ENCODE measurements around the gene FKBP8. TPM values are rescaled to one million over a fixed set of nuclear protein-coding genes. Genes with fewer than 3 reads are reported as not detected.

FKBP8 gene
- polyA plus RNA-seq, 1 donor = 113 TPM

DNA sequence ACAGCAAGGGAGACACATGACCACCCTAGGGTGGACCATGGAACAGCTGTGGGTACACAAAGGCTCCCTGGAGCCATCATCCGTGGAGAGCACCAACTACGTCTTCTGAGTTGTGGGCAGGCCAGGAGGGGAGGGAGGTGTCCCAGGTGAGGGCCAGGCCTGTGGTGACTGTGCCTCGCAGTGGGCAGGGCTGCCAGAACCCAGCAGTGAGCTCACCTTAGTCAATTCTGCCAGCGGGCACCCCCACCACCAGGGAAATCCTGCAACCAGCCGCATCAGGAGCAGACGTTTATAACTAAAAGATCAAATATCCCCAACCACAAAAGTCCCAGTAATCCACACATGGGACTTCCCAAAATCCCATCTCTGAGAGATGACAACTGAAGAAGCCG is 41.1 kb downstream of the FKBP8 start:
- no peak for DNase-seq (ENCODE audit: low read depth)

DNA sequence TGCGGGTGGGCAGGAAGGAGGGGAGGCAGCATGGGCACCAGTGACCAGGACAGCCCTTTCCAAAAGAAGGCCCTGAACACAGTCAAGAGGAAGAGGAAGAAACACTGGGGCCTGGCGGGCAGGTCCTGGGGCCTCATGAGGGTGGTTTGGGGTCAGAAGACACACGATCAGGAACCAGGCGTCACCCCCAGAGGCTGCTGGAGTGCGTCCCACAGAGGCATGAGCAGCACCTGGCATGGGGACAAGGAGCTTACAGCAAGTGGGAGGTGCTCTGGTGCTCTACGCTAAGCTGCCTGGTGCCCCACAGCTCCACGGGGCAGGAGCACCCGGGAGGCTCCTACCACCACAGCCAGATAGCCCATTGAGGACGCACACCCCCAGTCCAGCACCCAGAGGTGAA is 41.5 kb downstream of the FKBP8 start:
- no peak for DNase-seq (ENCODE audit: low read depth)

DNA sequence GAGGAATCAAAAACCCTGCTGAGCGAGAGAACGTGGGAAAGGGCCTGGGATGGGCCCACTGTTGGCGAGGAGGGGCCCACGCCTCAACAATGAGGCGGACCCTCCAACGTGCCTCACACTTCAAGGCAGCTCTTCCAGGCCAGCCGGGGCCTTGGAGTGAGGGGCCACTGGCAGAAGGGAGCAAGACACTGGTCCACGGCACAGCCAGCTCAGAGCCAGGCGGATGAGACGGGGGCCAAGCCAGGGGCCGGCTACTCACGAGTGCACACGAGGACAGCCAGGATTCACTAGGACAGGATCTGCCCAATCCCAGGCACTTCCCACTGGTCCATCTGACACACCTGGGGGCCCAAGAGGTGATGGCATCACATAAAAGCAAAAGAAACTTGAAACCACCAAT is 42.0 kb downstream of the FKBP8 start:
- no peak for DNase-seq (ENCODE audit: low read depth)

GRCh38 chr19:18500799-18501198 is 42.6 kb downstream of the FKBP8 start:
- no peak for DNase-seq (ENCODE audit: low read depth)

DNA sequence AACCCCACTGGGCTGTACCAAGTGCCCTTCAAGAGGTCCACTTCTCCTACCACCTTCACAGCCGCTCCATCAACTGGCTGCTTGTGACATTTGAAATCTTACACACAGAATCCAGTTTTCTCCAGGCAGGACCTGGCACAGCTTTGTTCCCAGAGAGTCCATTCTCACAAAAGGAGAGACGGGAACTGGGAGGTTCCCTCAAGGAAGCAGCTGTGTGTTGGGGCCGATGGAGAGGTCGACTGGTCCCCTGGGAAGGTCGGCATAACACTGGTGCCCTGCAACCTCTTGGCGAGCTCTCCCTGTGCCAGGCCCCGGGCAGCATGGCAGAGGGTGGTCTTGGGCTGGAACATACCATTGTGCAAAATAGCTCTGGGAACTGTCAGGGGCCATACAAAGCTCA is 43.0 kb downstream of the FKBP8 start:
- DNase-seq (ENCODE audit: low read depth) = no peak

DNA sequence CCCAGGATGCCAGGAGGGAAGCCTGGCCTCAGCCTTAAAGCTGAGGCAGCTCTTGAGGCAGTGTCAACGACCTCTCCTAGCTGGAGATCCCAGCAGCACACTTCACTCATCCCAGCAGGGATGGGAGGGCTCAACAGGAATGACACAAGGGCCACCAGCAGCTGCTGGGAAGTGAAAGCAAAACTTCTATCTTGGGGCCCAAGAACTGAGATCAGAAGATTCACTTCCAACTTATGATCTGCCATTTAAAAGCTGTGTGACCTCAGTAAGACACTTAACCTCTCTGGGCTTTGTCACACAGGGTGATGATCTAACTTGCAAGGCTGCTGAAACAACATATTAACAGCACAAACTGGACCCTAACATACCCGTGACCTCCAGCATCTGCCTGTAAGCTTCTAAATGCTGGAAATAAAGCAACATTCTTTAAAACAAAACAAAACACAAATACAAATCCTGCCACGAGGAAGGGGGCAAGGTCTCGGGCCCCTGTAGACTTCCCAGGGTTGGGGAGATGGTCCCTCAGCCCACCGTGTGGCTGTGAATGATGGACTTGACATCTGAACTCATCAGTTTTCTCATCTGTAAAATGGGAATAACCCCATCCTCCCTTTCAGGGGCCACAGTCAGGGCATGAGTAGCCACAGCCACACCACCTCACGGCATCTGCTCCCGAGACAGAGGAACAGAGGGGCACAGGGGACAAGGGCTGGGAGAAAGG is 44.2 kb downstream of the FKBP8 start:
- no peak for DNase-seq (ENCODE audit: low read depth)

GRCh38 chr19:18496980-18497256 is 46.5 kb downstream of the FKBP8 start:
- no peak for DNase-seq (ENCODE audit: low read depth)

GRCh38 chr19:18496167-18496979 is 47.0 kb downstream of the FKBP8 start:
- DNase-seq (ENCODE audit: low read depth) = no peak

GRCh38 chr19:18495204-18495911 is 48.0 kb downstream of the FKBP8 start:
- DNase-seq (ENCODE audit: low read depth) = no peak

DNA sequence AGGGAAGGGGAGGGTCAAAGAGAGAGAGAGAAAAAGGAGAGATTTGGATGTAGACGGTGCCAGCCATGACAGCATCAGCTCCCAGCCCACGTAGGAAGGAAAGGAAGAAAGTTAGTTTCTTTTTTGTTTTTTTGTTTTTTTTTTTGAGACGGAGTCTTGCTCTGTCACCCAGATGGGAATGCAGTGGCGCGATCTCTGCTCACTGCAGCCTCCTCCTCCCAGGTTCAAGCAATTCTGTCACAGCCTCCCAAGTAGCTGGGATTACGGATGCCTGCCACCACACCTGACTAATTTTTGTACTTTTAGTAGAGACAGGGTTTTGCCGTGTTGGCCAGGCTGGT is 49.1 kb downstream of the FKBP8 start:
- DNase-seq (ENCODE audit: low read depth) = no peak

GRCh38 chr19:18493440-18494266 is 49.7 kb downstream of the FKBP8 start:
- DNase-seq (ENCODE audit: low read depth) = no peak

DNA sequence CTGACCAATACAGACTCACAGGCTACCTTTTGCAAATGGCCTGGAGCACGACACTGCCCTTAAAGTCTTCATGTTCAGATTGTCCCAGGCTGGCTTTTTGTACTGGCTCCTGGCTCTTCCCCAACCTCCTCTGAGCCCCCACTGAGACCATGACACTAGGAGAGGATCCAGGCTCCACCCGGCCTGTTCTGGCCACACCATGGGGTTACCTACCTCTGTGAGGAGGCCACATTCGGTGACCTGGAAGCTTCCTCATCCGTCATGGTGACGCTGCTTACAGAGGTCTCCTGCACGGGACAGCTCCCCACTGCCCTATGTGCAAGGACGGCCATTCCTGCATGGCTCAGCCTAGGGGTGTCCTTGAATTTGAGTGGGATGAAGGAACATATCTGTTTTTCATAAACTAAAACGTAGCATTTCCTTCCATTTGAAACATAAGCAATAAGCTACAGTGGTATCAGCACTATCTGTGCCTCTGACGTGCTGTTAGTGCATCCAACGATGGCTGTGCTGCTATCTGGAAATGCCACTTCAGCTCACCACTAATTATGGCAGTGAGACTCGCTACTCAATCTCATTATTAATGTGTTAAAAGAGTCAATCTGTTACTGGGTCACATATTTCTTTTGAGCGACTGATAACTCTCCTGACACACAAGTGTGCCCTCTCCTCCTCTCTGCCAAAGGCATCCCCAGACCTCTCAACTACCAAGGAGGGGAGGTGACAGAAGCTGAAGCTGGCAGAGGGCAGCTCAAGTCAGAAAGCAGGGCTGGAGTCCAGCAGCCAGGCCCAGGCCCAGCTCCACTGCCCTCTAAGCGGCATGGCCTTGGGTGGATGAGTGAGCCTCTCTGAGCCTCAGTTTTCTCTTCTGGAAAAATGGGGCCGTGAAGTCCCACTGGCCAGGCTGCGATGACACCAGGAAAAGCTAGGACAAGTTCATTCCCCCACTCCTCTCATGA is 51.1 kb downstream of the FKBP8 start:
- no peak for DNase-seq (ENCODE audit: low read depth)

DNA sequence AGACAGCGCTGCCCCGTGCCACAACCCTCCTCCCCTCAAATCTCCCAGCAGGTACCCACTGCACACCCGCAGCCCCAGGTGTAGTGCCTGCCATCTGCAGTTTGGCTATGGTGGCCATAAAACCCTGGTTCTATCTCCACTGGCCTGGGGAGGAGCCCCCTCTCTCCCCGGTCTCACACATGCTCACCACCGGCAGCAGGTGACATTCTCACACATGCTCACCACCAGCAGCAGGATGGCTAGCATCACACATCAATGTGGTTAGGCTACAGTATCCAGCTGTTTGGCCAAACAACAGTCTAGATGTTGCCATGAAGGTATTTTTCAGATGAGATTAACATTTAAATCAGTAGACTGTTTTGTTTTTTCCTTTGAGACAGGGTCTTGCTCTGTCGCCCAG is 52.6 kb downstream of the FKBP8 start:
- no peak for DNase-seq (ENCODE audit: low read depth)

GRCh38 chr19:18489627-18490184 is 53.7 kb downstream of the FKBP8 start:
- DNase-seq (ENCODE audit: low read depth) = no peak

DNA sequence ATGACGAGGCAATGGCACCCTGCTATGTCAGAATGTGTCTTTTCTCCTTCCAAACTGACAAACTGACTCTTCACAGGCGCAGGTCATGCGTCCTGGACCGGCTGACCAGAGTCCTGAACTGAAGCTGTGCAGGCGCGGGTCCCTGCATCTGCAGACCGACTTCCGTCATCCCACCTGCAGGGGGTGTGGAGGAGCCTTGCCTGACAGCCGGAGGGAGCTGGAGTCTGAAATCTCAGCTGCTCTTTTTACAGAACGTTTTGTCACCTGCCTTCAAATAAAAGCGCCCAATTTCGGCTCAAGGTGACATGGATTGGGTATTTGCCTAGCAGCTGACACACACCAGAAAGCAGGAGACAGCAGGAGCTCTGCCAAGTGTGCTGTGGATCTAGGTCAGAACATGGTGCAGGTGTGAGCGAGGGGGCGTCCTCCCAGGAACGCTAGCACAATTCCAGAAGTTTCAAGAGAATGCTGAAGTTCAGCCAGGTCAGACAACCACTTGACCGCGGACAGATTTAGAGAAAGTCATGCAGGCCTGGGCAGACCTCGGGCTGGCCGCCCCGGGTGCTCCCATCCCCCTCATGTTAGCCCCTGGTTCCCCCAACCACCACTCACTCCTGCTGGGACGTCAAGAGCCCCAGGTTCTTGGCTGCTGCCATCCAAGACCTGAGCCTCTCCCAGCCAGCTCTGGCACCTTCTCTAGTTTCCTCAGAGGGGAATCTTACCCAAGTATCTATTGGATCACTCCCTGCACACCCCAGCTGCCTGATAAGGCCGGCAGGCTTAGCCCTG is 54.3 kb downstream of the FKBP8 start:
- no peak for DNase-seq (ENCODE audit: low read depth)

- no peak for DNase-seq (ENCODE audit: low read depth)
Measured at GRCh38 chr19:18488403-18488723, 55.0 kb downstream of the FKBP8 start.

DNA sequence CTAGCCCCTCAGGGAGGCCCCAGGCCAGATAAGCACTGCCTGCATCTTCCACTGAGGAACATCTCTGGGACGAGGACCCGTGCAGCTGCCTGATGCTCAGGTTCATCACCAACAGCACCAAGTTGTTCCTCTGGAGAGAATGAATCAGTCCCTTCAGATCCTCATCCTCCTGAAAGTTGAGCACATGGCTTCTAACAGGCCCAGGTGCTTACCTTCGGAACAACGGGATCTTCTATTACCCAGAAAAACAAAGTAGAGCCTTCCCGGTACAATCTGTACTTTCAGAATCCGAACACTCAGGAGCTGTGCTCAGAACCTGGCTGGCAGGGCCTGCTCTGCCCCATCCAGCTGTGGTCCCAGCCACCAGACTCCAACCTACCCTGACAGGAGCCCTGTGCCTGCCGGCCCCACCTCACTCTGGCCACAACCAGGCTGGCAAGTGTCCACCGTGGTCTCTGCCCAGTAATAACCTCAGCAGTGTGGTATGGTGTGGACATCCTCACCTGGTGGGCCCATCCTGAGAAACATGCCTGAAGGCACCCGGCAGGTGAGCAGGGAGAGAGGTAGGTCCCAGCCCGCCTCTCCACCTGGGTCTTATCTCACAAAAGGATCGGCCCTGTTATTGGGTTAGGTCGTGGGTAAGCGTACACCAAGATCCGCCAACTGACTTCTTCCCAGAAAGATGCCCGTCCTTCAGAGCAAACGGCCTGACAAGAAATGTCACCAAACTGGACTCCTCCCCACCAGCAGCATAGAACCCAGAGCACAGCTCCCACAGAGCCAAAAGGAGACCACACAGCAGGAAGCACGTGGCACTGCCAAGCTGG is 55.6 kb downstream of the FKBP8 start:
- DNase-seq (ENCODE audit: low read depth) = no peak

GRCh38 chr19:18486746-18487145 is 56.6 kb downstream of the FKBP8 start:
- no peak for DNase-seq (ENCODE audit: low read depth)

DNA sequence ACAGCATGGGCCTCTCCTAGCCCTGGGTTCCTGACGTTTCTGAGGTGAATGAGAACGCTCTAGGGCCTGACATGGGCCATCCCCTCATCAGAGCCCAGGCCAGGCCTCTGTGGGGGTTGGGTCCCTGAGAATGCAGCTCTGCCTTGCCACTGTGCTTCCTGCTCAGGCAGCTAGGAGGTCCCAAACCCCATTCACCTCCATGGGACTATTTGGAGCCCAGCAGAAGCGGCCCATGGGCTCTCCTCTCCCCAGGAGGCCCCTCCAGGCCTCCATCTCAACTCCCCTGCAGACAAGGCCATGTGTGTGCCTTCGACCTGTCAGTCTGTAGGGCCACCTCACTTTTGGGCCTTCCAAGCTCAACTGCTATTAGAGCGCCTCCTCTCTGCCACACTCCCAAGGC is 58.4 kb downstream of the FKBP8 start:
- no peak for DNase-seq (ENCODE audit: low read depth)
